ENCODE measurements around the gene RBM15B. TPM values are rescaled to one million over a fixed set of nuclear protein-coding genes. Genes with fewer than 3 reads are reported as not detected.

Gene RBM15B
- total and polyA plus RNA-seq, 11 donors: 4.0 to 21.5 (median 15.7) TPM

GRCh38 chr3:51374456-51374855 lies 16.6 kb upstream of the RBM15B start:
- DNase-seq (no peak), ATAC-seq (no peak)
- intact Hi-C loops (cut with DNase I): loop anchor here (5.0 to 10.0 kb wide), 8 partner anchors 272 to 802 kb away; partner anchors contain the start of genes MAPKAPK3 (in 8 of the 10) and DOCK3 (in 2 of the 10)
- TF ChIP-seq POLR2A (IDR thresholded peaks at IDR 0.05) (no peak), CTCF (IDR thresholded peaks at IDR 0.05) (no peak)
- Histone ChIP-seq H3K36me3 (no peaks in the 10 kb centered on the region), H3K4me1 (no peaks in the 10 kb centered on the region), H3K27me3 (no peaks in the 10 kb centered on the region), H3K9me3 (no peaks in the 10 kb centered on the region), H3K4me3 (no peak overlapping the region), H3K27ac (no peak overlapping the region)
- 92 to 98% (median 95%) methylated on average over 10 to 11 of the region's 11 CpGs for WGBS, 4 donors

GRCh38 chr3:51375136-51375535 lies 15.9 kb upstream of the RBM15B start:
- Histone ChIP-seq H3K9me3 (no peaks in the 10 kb centered on the region), H3K27me3 (no peaks in the 10 kb centered on the region), H3K4me3 (no peak overlapping the region), H3K36me3 (no peaks in the 10 kb centered on the region), H3K4me1 (no peaks in the 10 kb centered on the region), H3K27ac (no peak overlapping the region)
- TF ChIP-seq POLR2A (IDR thresholded peaks at IDR 0.05): no peak
- no peak for TF ChIP-seq CTCF (IDR thresholded peaks at IDR 0.05)
- ATAC-seq: no peak
- DNase-seq: no peak
- intact Hi-C loops (cut with DNase I): loop anchor here in 3 of 10 donors (10.0 kb wide), 3 partner anchors 400 to 750 kb away; partner anchors contain the start of gene DOCK3 (in 2 of the 3)

GRCh38 chr3:51375571-51375970 lies 15.5 kb upstream of the RBM15B start:
- Histone ChIP-seq H3K27ac (no peak overlapping the region), H3K4me3 (no peak overlapping the region), H3K4me1 (no peaks in the 10 kb centered on the region), H3K27me3 (no peaks in the 10 kb centered on the region), H3K9me3 (no peaks in the 10 kb centered on the region), H3K36me3 (no peaks in the 10 kb centered on the region)
- ATAC-seq: no peak
- no peak for TF ChIP-seq POLR2A (IDR thresholded peaks at IDR 0.05)
- no peak for TF ChIP-seq CTCF (IDR thresholded peaks at IDR 0.05)
- 61 to 86% (median 74%) methylated on average over 8 of the region's 8 CpGs for WGBS, 4 donors
- intact Hi-C loops (cut with DNase I): loop anchor here in 3 of 10 donors (10.0 kb wide), 3 partner anchors 401 to 751 kb away; partner anchors contain the start of gene DOCK3 (in 2 of the 3)
- no peak for DNase-seq

GRCh38 chr3:51378065-51378464 lies 13.0 kb upstream of the RBM15B start:
- Histone ChIP-seq H3K36me3 (no peaks in the 10 kb centered on the region), H3K4me1 (no peaks in the 10 kb centered on the region), H3K4me3 (no peak overlapping the region), H3K9me3 (no peaks in the 10 kb centered on the region), H3K27me3 (no peaks in the 10 kb centered on the region), H3K27ac (no peak overlapping the region)
- WGBS, 4 donors: 76 to 87% (median 85%) methylated on average over 3 to 5 of the region's 5 CpGs
- intact Hi-C loops (cut with DNase I): loop anchor here in 3 of 10 donors (10.0 kb wide), 3 partner anchors 403 to 753 kb away; partner anchors contain the start of gene DOCK3 (in 2 of the 3)
- no peak for DNase-seq
- TF ChIP-seq CTCF (IDR thresholded peaks at IDR 0.05) (no peak), POLR2A (IDR thresholded peaks at IDR 0.05) (no peak)
- ATAC-seq: no peak

Data from heart left ventricle (tissue), 16 donors.